Activated CD8-positive, alpha-beta T cell treated with anti-CD3 and anti-CD28 coated beads for 36 hours (primary cell): ENCODE measurements around the gene BPIFB1. TPM values are rescaled to one million over a fixed set of nuclear protein-coding genes. Genes with fewer than 3 reads are reported as not detected.

ENCODE experiments used
- ATAC-seq: fragments of 200-7000 bp; cut with Tn5 transposase; one replicate; pipeline ENCODE4 v1.10.0; 2021; ENCODE audit warnings: mild to moderate bottlenecking, moderate library complexity
- CTCF ChIA-PET: fragments of 350-600 bp; sonication (Branson Sonifier 250); formaldehyde crosslinking; loops from one replicate; lab custom pipeline; 2021; ENCODE audit warnings: antibody characterized with exemption; lab: Charles Lee
- POLR2A ChIA-PET: fragments of 350-600 bp; sonication (Branson Sonifier 250); formaldehyde crosslinking; loops from one replicate; lab custom pipeline; 2021; ENCODE audit warnings: antibody characterized with exemption; lab: Charles Lee
- DNase-seq: peaks from one replicate; pipeline ENCODE4 v3.0.0-alpha.2; 2020
- H3K27ac Mint-ChIP-seq: one replicate; pipeline ENCODE4 v1.8.0; 2021; ENCODE audit warnings: mild to moderate bottlenecking, mixed read lengths
- H3K27me3 Mint-ChIP-seq: one replicate; pipeline ENCODE4 v1.8.0; 2021; ENCODE audit warnings: mixed read lengths
- H3K36me3 Mint-ChIP-seq: one replicate; pipeline ENCODE4 v1.8.0; 2021; ENCODE audit warnings: low read depth, mixed read lengths
- H3K4me1 Mint-ChIP-seq: one replicate; pipeline ENCODE4 v1.8.0; 2021; ENCODE audit warnings: low read depth, mixed read lengths
- H3K4me3 Mint-ChIP-seq: one replicate; pipeline ENCODE4 v1.8.0; 2021; ENCODE audit warnings: mild to moderate bottlenecking, moderate library complexity, mixed read lengths
- H3K9me3 Mint-ChIP-seq: one replicate; pipeline ENCODE4 v1.8.0; 2021; ENCODE audit warnings: mixed read lengths
- CTCF ChIP-seq: fragments of 200-600 bp; IDR thresholded peaks from one replicate; pipeline ENCODE4 v1.8.0; 2022; ENCODE audit warnings: antibody characterized with exemption, mild to moderate bottlenecking
- intact Hi-C: fragments of 100-400 bp; cut with micrococcal nuclease; formaldehyde crosslinking; loops from one replicate; pipeline ENCODE4 v1.10.0; 2022
- total RNA-seq, 2 experiments: library from RNA; stranded (reverse); gene quantifications; one replicate each; pipeline ENCODE4 v1.2.3, GENCODE V29; 2021

Gene BPIFB1
- total RNA-seq, 2 experiments from 2014 or later: not detected

- DNase-seq (no peak), ATAC-seq (no peak)
- H3K27ac Mint-ChIP-seq: no peak overlapping the region
- no peak for TF ChIP-seq CTCF
- no peaks in the 10 kb centered on the region for H3K4me1 Mint-ChIP-seq
- H3K9me3 Mint-ChIP-seq: no peaks in the 10 kb centered on the region
- H3K27me3 Mint-ChIP-seq: peaks cover 3% of the 10 kb centered on the region
- intact Hi-C loops: no loop called here
- H3K4me3 Mint-ChIP-seq: no peak overlapping the region
- no peaks in the 10 kb centered on the region for H3K36me3 Mint-ChIP-seq
- ChIA-PET POLR2A (no interaction called here), CTCF (no interaction called here)
Measured at GRCh38 chr20:33333616-33334015, 50.6 kb downstream of the BPIFB1 start.

- H3K27ac Mint-ChIP-seq: no peak overlapping the region
- CTCF ChIA-PET: no interaction called here
- no peak overlapping the region for H3K4me3 Mint-ChIP-seq
- no peaks in the 10 kb centered on the region for H3K36me3 Mint-ChIP-seq
- POLR2A ChIA-PET: no interaction called here
- TF ChIP-seq CTCF: no peak
- ATAC-seq (no peak), DNase-seq (no peak)
- H3K27me3 Mint-ChIP-seq: peaks cover 2% of the 10 kb centered on the region
- H3K4me1 Mint-ChIP-seq: no peaks in the 10 kb centered on the region
- intact Hi-C loops: no loop called here
- no peaks in the 10 kb centered on the region for H3K9me3 Mint-ChIP-seq
Measured at GRCh38 chr20:33334111-33334510, 51.1 kb downstream of the BPIFB1 start.

- POLR2A ChIA-PET: no interaction called here
- no peak for TF ChIP-seq CTCF
- DNase-seq (no peak), ATAC-seq (no peak)
- Mint-ChIP-seq H3K4me3 (no peak overlapping the region), H3K9me3 (no peaks in the 10 kb centered on the region), H3K4me1 (no peaks in the 10 kb centered on the region), H3K36me3 (no peaks in the 10 kb centered on the region), H3K27me3 (peaks cover 2% of the 10 kb centered on the region), H3K27ac (no peak overlapping the region)
- intact Hi-C loops: no loop called here
- CTCF ChIA-PET: no interaction called here
Measured at GRCh38 chr20:33336375-33336774, 53.4 kb downstream of the BPIFB1 start.

- H3K36me3 Mint-ChIP-seq: no peaks in the 10 kb centered on the region
- POLR2A ChIA-PET: no interaction called here
Measured at GRCh38 chr20:33337119-33337518, 54.1 kb downstream of the BPIFB1 start.

More at GRCh38 chr20:33337119-33337518, 54.1 kb downstream of the BPIFB1 start:
- Mint-ChIP-seq H3K27me3 (peaks cover 2% of the 10 kb centered on the region), H3K9me3 (no peaks in the 10 kb centered on the region), H3K4me3 (no peak overlapping the region), H3K4me1 (no peaks in the 10 kb centered on the region), H3K27ac (no peak overlapping the region)
- no peak for TF ChIP-seq CTCF
- ATAC-seq (no peak), DNase-seq (no peak)
- CTCF ChIA-PET: no interaction called here
- intact Hi-C loops: no loop called here
